ENCODE measurements around the gene MTHFSD. TPM values are rescaled to one million over a fixed set of nuclear protein-coding genes. Genes with fewer than 3 reads are reported as not detected.

The MTHFSD gene
- total RNA-seq, 3 donors from 2014 or later = 18.9 to 21.2 (median 20.1) TPM

DNA sequence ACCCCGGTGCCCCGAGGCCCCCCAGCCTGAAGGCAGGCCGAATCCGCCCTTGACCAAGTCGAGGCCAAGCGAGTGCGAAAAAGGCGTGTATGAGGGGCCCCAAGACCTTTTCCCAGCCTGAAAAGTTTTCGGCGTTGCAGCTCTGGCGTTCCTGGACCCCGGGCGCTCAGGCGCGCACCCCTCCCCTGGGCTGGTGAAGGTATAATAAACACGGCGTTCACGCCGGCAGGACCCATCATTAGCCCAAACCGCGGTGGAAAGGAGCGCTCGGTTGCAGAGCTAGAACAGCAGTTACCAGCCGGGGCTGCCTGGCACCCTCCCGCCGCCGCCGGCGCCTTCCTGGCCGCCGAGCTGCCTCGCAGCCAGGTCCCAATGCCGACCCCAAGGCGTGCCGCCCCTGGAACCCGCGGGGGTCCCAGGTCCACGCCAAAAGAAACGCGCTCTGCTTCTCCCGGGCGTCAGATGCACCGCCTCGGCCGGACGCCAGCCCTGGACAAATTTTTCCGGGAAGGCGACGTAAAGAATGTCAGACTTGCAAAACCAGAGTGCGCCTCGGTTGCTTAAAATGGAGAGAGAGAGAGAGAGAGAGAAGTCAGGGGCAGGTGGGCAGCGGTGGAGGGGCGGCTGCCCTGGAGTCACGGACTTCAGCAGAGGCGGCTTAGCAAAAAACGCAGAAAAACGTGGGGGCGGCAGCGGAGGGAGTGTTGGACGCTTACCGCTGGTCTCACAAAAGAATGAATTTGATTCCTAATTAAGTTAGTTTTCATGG is 56.2 kb downstream of the MTHFSD start:
- peaks cover 85% of the 10 kb centered on the region for H3K27me3 Mint-ChIP-seq (ENCODE audit: low read depth)
- H3K4me1 Mint-ChIP-seq (ENCODE audit: low read depth) = peaks cover 3% of the 10 kb centered on the region
- H3K36me3 Mint-ChIP-seq (ENCODE audit: insufficient read depth) = no peaks in the 10 kb centered on the region
- no peaks in the 10 kb centered on the region for H3K9me3 Mint-ChIP-seq
- ATAC-seq = no peak
- DNase-seq = no peak
- no peak overlapping the region for H3K4me3 Mint-ChIP-seq

DNA sequence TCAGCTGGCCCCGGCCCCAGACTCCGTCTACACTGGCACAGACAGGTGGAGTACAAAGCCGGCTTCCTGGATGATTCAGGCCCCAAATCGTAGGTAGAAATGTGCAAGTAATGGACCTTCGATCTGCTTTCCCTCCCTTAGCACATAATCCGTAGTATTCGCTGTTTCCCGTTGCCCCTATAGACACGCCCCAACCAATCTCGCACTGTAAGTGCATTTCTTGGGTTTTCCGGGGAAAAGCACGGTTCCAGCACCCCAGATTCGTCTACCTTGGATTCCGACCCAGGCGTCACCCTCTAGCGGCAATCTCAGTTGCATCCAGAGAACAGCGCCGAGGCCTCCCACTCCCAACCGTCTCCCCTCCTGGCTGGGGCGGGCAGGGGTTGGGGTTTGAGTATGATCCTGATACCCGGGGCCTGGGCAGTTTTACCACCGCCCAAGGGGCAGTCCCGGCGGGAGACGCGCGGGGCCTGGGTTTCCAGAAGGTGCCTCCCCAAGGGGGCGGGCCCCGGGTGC is 56.8 kb downstream of the MTHFSD start:
- peaks cover 85% of the 10 kb centered on the region for H3K27me3 Mint-ChIP-seq (ENCODE audit: low read depth)
- H3K4me3 Mint-ChIP-seq = no peak overlapping the region
- H3K9me3 Mint-ChIP-seq = no peaks in the 10 kb centered on the region
- H3K4me1 Mint-ChIP-seq (ENCODE audit: low read depth) = peaks cover 3% of the 10 kb centered on the region
- DNase-seq (no peak), ATAC-seq (no peak)
- H3K36me3 Mint-ChIP-seq (ENCODE audit: insufficient read depth) = no peaks in the 10 kb centered on the region

- no peak for ATAC-seq
- H3K36me3 Mint-ChIP-seq (ENCODE audit: insufficient read depth) = no peaks in the 10 kb centered on the region
- no peak overlapping the region for H3K4me3 Mint-ChIP-seq
- no peak for DNase-seq
- H3K4me1 Mint-ChIP-seq (ENCODE audit: low read depth) = peaks cover 3% of the 10 kb centered on the region
- no peaks in the 10 kb centered on the region for H3K9me3 Mint-ChIP-seq
- H3K27me3 Mint-ChIP-seq (ENCODE audit: low read depth) = peaks cover 85% of the 10 kb centered on the region
Measured at GRCh38 chr16:86497551-86498021, 57.4 kb downstream of the MTHFSD start.

- H3K4me1 Mint-ChIP-seq (ENCODE audit: low read depth) = peaks cover 3% of the 10 kb centered on the region
- H3K36me3 Mint-ChIP-seq (ENCODE audit: insufficient read depth) = no peaks in the 10 kb centered on the region
- peaks cover 85% of the 10 kb centered on the region for H3K27me3 Mint-ChIP-seq (ENCODE audit: low read depth)
- DNase-seq (no peak), ATAC-seq (no peak)
- no peaks in the 10 kb centered on the region for H3K9me3 Mint-ChIP-seq
- H3K4me3 Mint-ChIP-seq = no peak overlapping the region
Measured at GRCh38 chr16:86496929-86497461, 58.0 kb downstream of the MTHFSD start.

DNA sequence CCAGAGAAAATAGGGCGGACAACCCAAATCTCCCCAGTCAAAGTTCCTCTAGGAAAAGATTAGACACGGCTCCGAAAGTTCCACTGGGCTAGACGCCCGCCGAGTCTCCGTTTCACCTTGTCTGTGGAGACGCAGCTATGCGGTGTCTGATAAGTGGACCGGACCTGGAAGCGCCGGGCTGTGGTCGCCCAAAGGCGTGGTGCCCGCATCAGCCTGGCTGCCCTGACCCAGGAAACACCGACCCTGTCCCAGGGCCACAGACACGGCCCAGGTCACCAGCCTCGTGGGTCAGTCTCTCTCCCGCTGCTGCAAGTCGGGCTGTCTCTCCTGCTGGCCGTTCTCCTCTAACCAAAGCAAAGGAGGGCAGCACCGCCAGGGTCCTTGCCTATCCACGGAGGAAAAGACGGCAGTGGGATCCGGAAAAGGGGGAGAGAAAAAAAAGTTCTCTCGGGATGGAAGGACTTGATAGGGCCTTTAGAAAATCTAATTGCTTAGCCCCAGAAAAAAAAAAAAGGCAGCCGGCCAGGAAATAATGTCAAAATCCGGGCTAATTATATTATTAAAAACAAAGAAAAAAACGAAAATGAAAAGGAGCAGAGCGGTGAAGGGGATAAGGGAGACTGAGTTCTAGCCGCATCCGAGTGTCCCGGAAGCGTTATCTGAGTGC is 58.6 kb downstream of the MTHFSD start:
- DNase-seq (no peak), ATAC-seq (no peak)
- no peak overlapping the region for H3K4me3 Mint-ChIP-seq
- no peaks in the 10 kb centered on the region for H3K9me3 Mint-ChIP-seq
- peaks cover 3% of the 10 kb centered on the region for H3K4me1 Mint-ChIP-seq (ENCODE audit: low read depth)
- no peaks in the 10 kb centered on the region for H3K36me3 Mint-ChIP-seq (ENCODE audit: insufficient read depth)
- peaks cover 84% of the 10 kb centered on the region for H3K27me3 Mint-ChIP-seq (ENCODE audit: low read depth)

GRCh38 chr16:86495756-86496261 is 59.2 kb downstream of the MTHFSD start:
- Mint-ChIP-seq H3K4me3 (no peak overlapping the region), H3K4me1 (ENCODE audit: low read depth) (peaks cover 3% of the 10 kb centered on the region), H3K9me3 (no peaks in the 10 kb centered on the region), H3K27me3 (ENCODE audit: low read depth) (peaks cover 84% of the 10 kb centered on the region), H3K36me3 (ENCODE audit: insufficient read depth) (no peaks in the 10 kb centered on the region)
- no peak for ATAC-seq
- no peak for DNase-seq

DNA sequence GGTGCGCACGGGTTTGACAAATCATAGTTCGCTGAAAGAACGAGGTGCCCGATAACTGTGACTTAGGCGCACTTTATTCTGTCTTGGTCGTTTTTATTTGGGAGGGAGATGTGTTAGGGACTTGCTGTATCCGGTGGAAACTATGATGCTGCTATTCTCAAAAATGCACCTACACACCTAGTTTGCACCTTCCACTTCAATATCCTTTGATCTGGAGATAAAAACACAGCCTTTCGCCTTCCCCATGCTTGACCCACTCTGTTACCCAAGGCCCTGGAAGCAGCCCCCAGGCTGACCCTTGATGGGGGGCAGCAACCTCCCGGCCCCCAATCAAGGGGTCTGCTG is 59.7 kb downstream of the MTHFSD start:
- H3K27me3 Mint-ChIP-seq (ENCODE audit: low read depth) = peaks cover 82% of the 10 kb centered on the region
- no peaks in the 10 kb centered on the region for H3K36me3 Mint-ChIP-seq (ENCODE audit: insufficient read depth)
- no peak for ATAC-seq
- no peak overlapping the region for H3K4me3 Mint-ChIP-seq
- peaks cover 3% of the 10 kb centered on the region for H3K4me1 Mint-ChIP-seq (ENCODE audit: low read depth)
- no peaks in the 10 kb centered on the region for H3K9me3 Mint-ChIP-seq
- DNase-seq = no peak

GRCh38 chr16:86494565-86495356 is 60.3 kb downstream of the MTHFSD start:
- Mint-ChIP-seq H3K4me1 (ENCODE audit: low read depth) (peaks cover 3% of the 10 kb centered on the region), H3K27me3 (ENCODE audit: low read depth) (peaks cover 79% of the 10 kb centered on the region), H3K36me3 (ENCODE audit: insufficient read depth) (no peaks in the 10 kb centered on the region), H3K9me3 (no peaks in the 10 kb centered on the region), H3K4me3 (no peak overlapping the region)
- DNase-seq = no peak
- ATAC-seq = no peak

- Mint-ChIP-seq H3K27me3 (ENCODE audit: low read depth) (peaks cover 72% of the 10 kb centered on the region), H3K4me1 (ENCODE audit: low read depth) (peaks cover 3% of the 10 kb centered on the region), H3K9me3 (no peaks in the 10 kb centered on the region), H3K4me3 (no peak overlapping the region), H3K36me3 (ENCODE audit: insufficient read depth) (no peaks in the 10 kb centered on the region)
- no peak for ATAC-seq
- DNase-seq = no peak
Measured at GRCh38 chr16:86494039-86494564, 60.9 kb downstream of the MTHFSD start.

DNA sequence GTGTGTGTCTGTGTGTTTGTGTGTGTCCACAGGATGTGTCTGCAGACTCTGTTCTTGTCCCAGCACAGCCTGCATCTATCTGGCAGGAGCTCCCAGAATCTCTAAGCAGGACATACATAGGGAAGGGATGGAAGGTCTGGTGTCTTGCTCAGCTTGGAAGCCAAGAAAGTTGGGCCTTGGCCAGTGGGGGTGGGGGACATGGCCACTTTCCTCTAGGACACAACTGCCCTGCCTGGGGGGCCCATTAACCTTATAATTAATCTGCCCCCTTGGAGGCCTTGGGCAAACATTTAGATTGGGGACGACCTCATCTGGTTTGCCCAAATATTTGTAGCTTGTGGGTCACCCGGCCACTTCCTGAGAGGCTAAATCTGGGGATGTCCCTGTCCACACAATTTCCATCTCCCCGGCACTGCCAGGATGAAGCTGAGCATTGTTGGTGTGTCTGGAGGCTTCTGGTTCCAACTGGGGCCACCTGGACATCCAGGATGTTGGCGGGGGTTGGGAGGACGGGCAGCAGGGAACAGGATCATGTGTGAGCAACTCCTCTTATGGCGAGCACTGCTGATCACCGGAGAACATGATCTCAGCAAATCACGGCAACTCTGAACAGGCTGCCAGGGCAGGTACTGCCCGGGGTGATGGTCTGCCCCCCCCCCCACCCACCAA is 61.9 kb downstream of the MTHFSD start:
- DNase-seq = no peak
- no peaks in the 10 kb centered on the region for H3K36me3 Mint-ChIP-seq (ENCODE audit: insufficient read depth)

DNA sequence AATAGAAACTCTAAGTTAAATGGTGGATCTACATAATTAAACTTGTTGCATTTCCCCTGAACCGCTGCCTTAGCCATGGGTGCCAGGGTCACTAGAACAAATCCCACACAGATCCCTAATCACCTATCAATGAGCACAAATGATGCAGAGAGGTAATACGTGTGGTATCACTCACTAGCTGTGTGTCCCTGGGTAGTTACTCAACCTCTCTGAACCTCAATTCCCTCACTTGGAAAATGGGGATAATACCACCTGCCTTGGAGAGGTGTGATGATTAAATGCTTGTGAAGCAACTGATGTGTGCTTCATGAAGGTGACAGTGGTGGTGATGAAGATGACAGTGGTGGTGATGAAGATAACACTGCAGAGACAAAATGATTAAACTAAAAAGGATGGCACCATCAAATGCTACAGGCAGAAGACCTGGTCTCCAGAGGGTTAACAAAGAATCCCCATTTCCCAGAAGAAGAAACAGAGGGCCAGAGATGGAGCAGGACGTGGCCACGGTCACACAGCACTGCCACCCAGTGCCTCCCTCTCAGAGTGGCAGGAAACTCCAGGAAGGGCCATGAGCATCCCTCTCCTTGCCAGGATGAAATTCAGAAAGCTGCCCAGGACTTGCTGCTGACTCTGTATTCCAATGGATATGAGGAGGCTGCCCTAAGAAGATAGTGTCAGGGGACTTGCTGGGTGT is 62.6 kb downstream of the MTHFSD start:
- Mint-ChIP-seq H3K27me3 (ENCODE audit: low read depth) (peaks cover 66% of the 10 kb centered on the region), H3K4me3 (no peak overlapping the region), H3K4me1 (ENCODE audit: low read depth) (peaks cover 3% of the 10 kb centered on the region), H3K36me3 (ENCODE audit: insufficient read depth) (no peaks in the 10 kb centered on the region), H3K9me3 (no peaks in the 10 kb centered on the region)
- ATAC-seq (no peak), DNase-seq (no peak)

More for the DNA sequence above, 61.9 kb downstream of the MTHFSD start:
- Mint-ChIP-seq H3K4me1 (ENCODE audit: low read depth) (peaks cover 3% of the 10 kb centered on the region), H3K27me3 (ENCODE audit: low read depth) (peaks cover 70% of the 10 kb centered on the region), H3K4me3 (no peak overlapping the region), H3K9me3 (no peaks in the 10 kb centered on the region)
- ATAC-seq = no peak

DNA sequence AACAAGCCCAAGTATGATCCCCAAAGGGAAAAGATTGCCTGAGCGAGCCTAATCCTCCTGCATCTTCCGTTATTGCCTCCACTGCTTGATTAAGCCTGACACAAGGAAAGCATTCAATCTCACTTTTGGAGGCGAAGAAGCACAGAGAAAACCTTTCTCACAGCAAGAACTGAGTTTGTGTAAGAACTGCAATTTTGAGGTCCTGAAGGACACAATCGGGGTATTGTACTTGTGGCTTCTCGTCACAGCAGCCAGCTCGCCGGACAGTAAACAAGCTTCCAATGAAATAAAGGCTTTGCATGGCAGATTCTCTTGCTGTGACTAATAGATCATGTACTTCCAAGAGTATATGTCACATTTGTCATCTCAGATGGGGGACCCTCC is 63.4 kb downstream of the MTHFSD start:
- no peak for ATAC-seq
- DNase-seq = no peak
- Mint-ChIP-seq H3K36me3 (ENCODE audit: insufficient read depth) (no peaks in the 10 kb centered on the region), H3K9me3 (no peaks in the 10 kb centered on the region), H3K27me3 (ENCODE audit: low read depth) (peaks cover 62% of the 10 kb centered on the region), H3K4me3 (no peak overlapping the region), H3K4me1 (ENCODE audit: low read depth) (peaks cover 3% of the 10 kb centered on the region)

Measured in activated T-cell treated with anti-CD3 and anti-CD28 coated beads, Interleukin-2, amount 50 U/mL, for 4 hours (primary cell).